GM12878 (cell line): ENCODE data around the gene PTPRN2. TPM values are rescaled to one million over a fixed set of nuclear protein-coding genes. Genes with fewer than 3 reads are reported as not detected.

Source experiments
- ATAC-seq: fragments of 200-7000 bp; cut with Tn5 transposase; 3 replicates; pipeline ENCODE4 v1.9.1; 2020; ENCODE audit warnings: mild to moderate bottlenecking, moderate library complexity
- BruUV-seq: library from RNA; stranded (reverse); fragments of 400-500 nt; replicated peaks from 2 replicates; lab custom pipeline; 2021; lab: Mats Ljungman, UMichigan
- CTCF ChIA-PET: fragments of 300-600 bp; sonication (Branson Sonifier 250); formaldehyde crosslinking; extraction: SDS; loops from one replicate; lab custom pipeline; 2021; ENCODE audit warnings: inconsistent platforms; lab: Yijun Ruan, JAX
- POLR2A ChIA-PET: fragments of 350-600 bp; formaldehyde crosslinking; extraction: SDS; loops from one replicate; lab custom pipeline; 2021; ENCODE audit warnings: inconsistent platforms; lab: Charles Lee
- RAD21 ChIA-PET: fragments of 300-600 bp; sonication (Branson Sonifier 250); formaldehyde crosslinking; loops from one replicate; lab custom pipeline; 2023; ENCODE audit warnings: antibody characterized with exemption; ENCODE audit not compliant: unreplicated experiment; lab: Charles Lee
- SMC1A ChIA-PET: fragments of 300-600 bp; sonication (Branson Sonifier 250); formaldehyde crosslinking; loops from one replicate; lab custom pipeline; 2023; ENCODE audit not compliant: unreplicated experiment, uncharacterized antibody; lab: Charles Lee
- DNase-seq: peaks from one replicate; pipeline ENCODE4 v3.0.0-alpha.2; 2011; ENCODE audit warnings: low read depth, low spot score
- FAIRE-seq: peaks from 3 replicates; lab custom pipeline; 2011; peaks lifted over from hg19 to GRCh38; lab: Jason Lieb, UNC
- H2AFZ ChIP-seq: 2 replicates; pipeline ENCODE4 v1.6.0; 2011; ENCODE audit warnings: low read depth, low read length, control low read depth; ENCODE audit not compliant: control insufficient read depth
- H3K27ac ChIP-seq: 2 replicates; pipeline ENCODE4 v1.5.1; 2011; ENCODE audit warnings: control low read depth; ENCODE audit not compliant: control insufficient read depth, insufficient read depth
- H3K27me3 ChIP-seq, 2 experiments: replicated peaks in 1 of 2; 2 replicates each; pipeline versions ENCODE4 v1.6.0 to v1.6.1; 2011; ENCODE audit warnings: low read length in 1 of 2; ENCODE audit not compliant: control insufficient read depth in 2 of 2, insufficient read depth in 2 of 2
- H3K36me3 ChIP-seq, 2 experiments: 2 replicates each; pipeline ENCODE4 v1.5.1; 2011; ENCODE audit warnings: low read length in 1 of 2; ENCODE audit not compliant: control insufficient read depth in 2 of 2, insufficient read depth in 2 of 2
- H3K4me1 ChIP-seq: 2 replicates; pipeline ENCODE4 v1.6.1; 2011; ENCODE audit warnings: mild to moderate bottlenecking, low read length, moderate library complexity, mixed read lengths; ENCODE audit not compliant: control insufficient read depth, insufficient read depth
- H3K4me2 ChIP-seq: 2 replicates; pipeline ENCODE4 v1.6.0; 2011; ENCODE audit warnings: control low read depth; ENCODE audit not compliant: control insufficient read depth, insufficient read depth
- H3K4me3 ChIP-seq: fragments of 200-600 bp; sonication (generic); 2 replicates; pipeline ENCODE4 v1.5.1; 2016
- H3K79me2 ChIP-seq: 2 replicates; pipeline ENCODE4 v1.6.0; 2011; ENCODE audit warnings: low read length; ENCODE audit not compliant: control insufficient read depth, insufficient read depth
- H3K9ac ChIP-seq: 2 replicates; pipeline ENCODE4 v1.8.0; 2011; ENCODE audit warnings: low read length, control low read depth, mixed read lengths; ENCODE audit not compliant: control insufficient read depth, insufficient read depth
- H3K9me3 ChIP-seq: replicated peaks from 3 replicates; pipeline ENCODE4 v1.5.1; 2011; ENCODE audit warnings: mild to moderate bottlenecking, low read length; ENCODE audit not compliant: control insufficient read depth, insufficient read depth
- H4K20me1 ChIP-seq: 2 replicates; pipeline ENCODE4 v1.6.0; 2011; ENCODE audit not compliant: control insufficient read depth, insufficient read depth
- BRCA1 ChIP-seq: IDR thresholded peaks from 2 replicates; pipeline ENCODE4 v1.6.1; 2011; ENCODE audit warnings: low read depth, low read length, improper control_type of control experiment
- CBFB ChIP-seq: IDR thresholded peaks from 2 replicates; pipeline ENCODE4 v1.6.1; 2016; ENCODE audit warnings: antibody characterized with exemption, low read depth
- DPF2 ChIP-seq: fragments of 450-650 bp; IDR thresholded peaks from 2 replicates; pipeline ENCODE4 v1.6.1; 2017; ENCODE audit warnings: mild to moderate bottlenecking
- E2F4 ChIP-seq: IDR thresholded peaks from 2 replicates; pipeline ENCODE4 v1.6.1; 2012; ENCODE audit warnings: low read depth, low read length, improper control_type of control experiment
- ESRRA ChIP-seq: IDR thresholded peaks from 2 replicates; pipeline ENCODE4 v1.6.1; 2012; ENCODE audit warnings: mild to moderate bottlenecking, low read length, improper control_type of control experiment
- IRF4 ChIP-seq: IDR thresholded peaks from 2 replicates; pipeline ENCODE4 v1.6.1; 2011; ENCODE audit warnings: low read depth, low read length
- PKNOX1 ChIP-seq: fragments of 450-650 bp; IDR thresholded peaks from 2 replicates; pipeline ENCODE4 v1.6.1; 2016; ENCODE audit warnings: mild to moderate bottlenecking
- RELB ChIP-seq: fragments of 450-650 bp; IDR thresholded peaks from 2 replicates; pipeline ENCODE4 v1.6.1; 2017; ENCODE audit warnings: low read depth, mild to moderate bottlenecking, moderate library complexity
- SREBF2 ChIP-seq: IDR thresholded peaks from 2 replicates; pipeline ENCODE4 v1.6.1; 2012; ENCODE audit warnings: mild to moderate bottlenecking, low read length
- SRF ChIP-seq, 2 experiments: IDR thresholded peaks; 2 replicates each; pipeline ENCODE4 v1.6.1; 2011; ENCODE audit warnings: low read depth in 2 of 2, low read length in 2 of 2, mild to moderate bottlenecking in 1 of 2, moderate library complexity in 1 of 2
- USF2 ChIP-seq: IDR thresholded peaks from 2 replicates; pipeline ENCODE4 v1.6.1; 2011; ENCODE audit warnings: low read depth, low read length, improper control_type of control experiment, borderline replicate concordance
- ZNF217 ChIP-seq: fragments of 450-650 bp; IDR thresholded peaks from 2 replicates; pipeline ENCODE4 v1.6.1; 2017; ENCODE audit warnings: antibody characterized with exemption, mild to moderate bottlenecking
- WGBS: methylation state at CpG from one replicate; pipeline ENCODE4 v1.1.6; 2016; ENCODE audit warnings: low lambda C conversion rate; ENCODE audit not compliant: insufficient replicate concordance, insufficient coverage; ENCODE audit errors: missing lambda C conversion rate; 5-methylcytosine and 5-hydroxymethylcytosine counted together
- in situ Hi-C: fragments of 300-500 bp; cut with MboI; formaldehyde crosslinking; loops from 9 replicates; pipeline ENCODE4 v1.14.3; 2018; ENCODE audit warnings: mixed read lengths
- intact Hi-C: fragments of 100-400 bp; cut with micrococcal nuclease; formaldehyde crosslinking; loops from one replicate; pipeline ENCODE4 v1.14.2; 2022; ENCODE audit not compliant: unreplicated experiment
- polyA plus RNA-seq, 11 experiments: library from polyadenylated mRNA; depleted of rRNA in 4 of 11; unstranded in 6 of 11; stranded (reverse) in 5 of 11; fragments of >200 nt; fragmentation: Nextera tagmentation in 4 of 11; fragmentation: Illumina TruSeq in 1 of 11; extraction: Ambion mirVana in 4 of 11; extraction: Trizol in 1 of 11; gene quantifications; 1 replicate in 1 of 11; 2 replicates in 10 of 11; pipeline versions ENCODE4 v1.2.1 to v1.2.3, GENCODE V29; 2011 to 2016; ENCODE audit warnings: inconsistent platforms in 2 of 11, missing spikeins in 2 of 11, low read depth in 1 of 11
- total RNA-seq, 4 experiments: library from RNA; depleted of rRNA in 3 of 4; stranded (reverse); fragments of >200 nt in 3 of 4; fragmentation: Illumina TruSeq in 1 of 4; extraction: Trizol in 1 of 4; gene quantifications; 2 replicates each; pipeline versions ENCODE4 v1.2.1 to v1.2.3, GENCODE V29; 2013 to 2021
- TF ChIP-seq, protein P1 (sequence below): IDR thresholded peaks from 2 replicates; pipeline ENCODE4 v1.6.1; 2011; ENCODE audit warnings: borderline replicate concordance, low read depth, mild to moderate bottlenecking, moderate library complexity, low read length; ENCODE audit not compliant: insufficient read depth, poor library complexity, severe bottlenecking
- TF ChIP-seq, protein P2 (sequence below): IDR thresholded peaks from 2 replicates; pipeline ENCODE4 v1.6.1; 2012; ENCODE audit warnings: mild to moderate bottlenecking, low read depth, low read length

PTPRN2 gene
- total and polyA plus RNA-seq, 10 of the 15 experiments (the other 5 are each of a cell fraction or from before 2014, with no cell fraction given): 5.4 TPM; not detected in 9

DNA sequence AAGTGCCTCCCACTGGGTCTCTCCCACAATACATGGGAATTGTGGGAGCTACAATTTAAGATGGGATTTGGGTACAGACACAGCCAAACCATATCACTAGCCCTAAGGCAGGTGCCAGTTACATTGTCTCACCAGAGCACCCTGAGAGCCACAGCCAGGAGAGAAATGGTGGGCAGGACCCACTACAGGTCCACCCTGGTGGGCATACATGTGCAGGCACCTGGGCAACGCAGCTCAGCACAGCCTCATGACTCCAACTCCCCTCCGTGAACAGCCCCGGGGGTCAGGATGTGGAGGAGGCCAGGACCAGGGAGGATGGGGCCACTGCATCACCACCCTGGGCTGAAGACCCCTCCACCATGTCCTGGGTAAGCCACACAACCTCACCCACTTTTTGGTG is 205.7 kb downstream of the PTPRN2 start (continued):
- TF ChIP-seq, protein P1, sequence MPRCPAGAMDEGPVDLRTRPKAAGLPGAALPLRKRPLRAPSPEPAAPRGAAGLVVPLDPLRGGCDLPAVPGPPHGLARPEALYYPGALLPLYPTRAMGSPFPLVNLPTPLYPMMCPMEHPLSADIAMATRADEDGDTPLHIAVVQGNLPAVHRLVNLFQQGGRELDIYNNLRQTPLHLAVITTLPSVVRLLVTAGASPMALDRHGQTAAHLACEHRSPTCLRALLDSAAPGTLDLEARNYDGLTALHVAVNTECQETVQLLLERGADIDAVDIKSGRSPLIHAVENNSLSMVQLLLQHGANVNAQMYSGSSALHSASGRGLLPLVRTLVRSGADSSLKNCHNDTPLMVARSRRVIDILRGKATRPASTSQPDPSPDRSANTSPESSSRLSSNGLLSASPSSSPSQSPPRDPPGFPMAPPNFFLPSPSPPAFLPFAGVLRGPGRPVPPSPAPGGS: no peak
- no peak for TF ChIP-seq ESRRA
- TF ChIP-seq SREBF2: no peak
- no peak for TF ChIP-seq IRF4
- no peak for TF ChIP-seq CBFB
- no peak for TF ChIP-seq ZNF217

DNA sequence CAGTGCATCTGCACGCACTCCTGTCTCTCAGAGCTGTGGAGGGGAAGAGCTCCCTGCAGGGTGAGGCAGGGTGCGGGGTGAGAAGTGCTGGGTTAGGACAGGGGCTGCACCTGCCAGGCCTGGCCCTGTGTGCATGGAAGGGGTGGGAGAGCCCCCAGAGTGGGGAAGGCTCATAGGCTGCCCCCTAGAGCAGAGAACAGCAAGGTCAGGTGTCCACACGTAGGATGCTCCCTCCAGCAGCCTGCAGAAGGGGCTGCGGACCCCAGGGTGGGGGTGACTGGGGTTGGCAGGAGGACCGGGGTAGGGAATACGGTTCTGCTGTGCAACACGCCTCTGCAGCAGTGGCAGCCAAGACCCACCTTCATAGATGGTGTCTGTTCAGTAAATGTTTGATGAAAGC is 208.6 kb downstream of the PTPRN2 start:
- intact Hi-C loops: no loop called here
- DNase-seq (no peak), ATAC-seq (no peak), FAIRE-seq (no peak)
- BruUV-seq: no TSS peak
- no peak overlapping the region for H2AFZ ChIP-seq
- no peak overlapping the region for H3K27ac ChIP-seq
- no peaks in the 10 kb centered on the region for H3K36me3 ChIP-seq
- POLR2A ChIA-PET: no interaction called here
- RAD21 ChIA-PET: no interaction called here
- H3K4me3 ChIP-seq: no peak overlapping the region
- CTCF ChIA-PET: no interaction called here
- WGBS: 49% methylated on average over 7 of the region's 7 CpGs
- in situ Hi-C loops: no loop called here
- SMC1A ChIA-PET: no interaction called here
- H4K20me1 ChIP-seq: no peaks in the 10 kb centered on the region
- H3K9me3 ChIP-seq: no peaks in the 10 kb centered on the region; the same call in 2 of the 3 replicates
- H3K4me2 ChIP-seq: no peak overlapping the region
- H3K4me1 ChIP-seq: no peaks in the 10 kb centered on the region
- H3K27me3 ChIP-seq: no peaks in the 10 kb centered on the region
- H3K79me2 ChIP-seq: no peaks in the 10 kb centered on the region
- no peak overlapping the region for H3K9ac ChIP-seq
- TF ChIP-seq SRF (IDR thresholded peaks at IDR 0.05; ENCODE audit: low read depth in 2 of 2, low read length in 2 of 2) (no peak), E2F4 (no peak), BRCA1 (no peak), DPF2 (no peak), USF2 (no peak), PKNOX1 (no peak), SREBF2 (no peak), RELB (no peak)
- TF ChIP-seq, protein P2, sequence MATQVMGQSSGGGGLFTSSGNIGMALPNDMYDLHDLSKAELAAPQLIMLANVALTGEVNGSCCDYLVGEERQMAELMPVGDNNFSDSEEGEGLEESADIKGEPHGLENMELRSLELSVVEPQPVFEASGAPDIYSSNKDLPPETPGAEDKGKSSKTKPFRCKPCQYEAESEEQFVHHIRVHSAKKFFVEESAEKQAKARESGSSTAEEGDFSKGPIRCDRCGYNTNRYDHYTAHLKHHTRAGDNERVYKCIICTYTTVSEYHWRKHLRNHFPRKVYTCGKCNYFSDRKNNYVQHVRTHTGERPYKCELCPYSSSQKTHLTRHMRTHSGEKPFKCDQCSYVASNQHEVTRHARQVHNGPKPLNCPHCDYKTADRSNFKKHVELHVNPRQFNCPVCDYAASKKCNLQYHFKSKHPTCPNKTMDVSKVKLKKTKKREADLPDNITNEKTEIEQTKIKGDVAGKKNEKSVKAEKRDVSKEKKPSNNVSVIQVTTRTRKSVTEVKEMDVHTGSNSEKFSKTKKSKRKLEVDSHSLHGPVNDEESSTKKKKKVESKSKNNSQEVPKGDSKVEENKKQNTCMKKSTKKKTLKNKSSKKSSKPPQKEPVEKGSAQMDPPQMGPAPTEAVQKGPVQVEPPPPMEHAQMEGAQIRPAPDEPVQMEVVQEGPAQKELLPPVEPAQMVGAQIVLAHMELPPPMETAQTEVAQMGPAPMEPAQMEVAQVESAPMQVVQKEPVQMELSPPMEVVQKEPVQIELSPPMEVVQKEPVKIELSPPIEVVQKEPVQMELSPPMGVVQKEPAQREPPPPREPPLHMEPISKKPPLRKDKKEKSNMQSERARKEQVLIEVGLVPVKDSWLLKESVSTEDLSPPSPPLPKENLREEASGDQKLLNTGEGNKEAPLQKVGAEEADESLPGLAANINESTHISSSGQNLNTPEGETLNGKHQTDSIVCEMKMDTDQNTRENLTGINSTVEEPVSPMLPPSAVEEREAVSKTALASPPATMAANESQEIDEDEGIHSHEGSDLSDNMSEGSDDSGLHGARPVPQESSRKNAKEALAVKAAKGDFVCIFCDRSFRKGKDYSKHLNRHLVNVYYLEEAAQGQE: no peak
